ENCODE data around the gene MNS1.

The MNS1 gene

DNA sequence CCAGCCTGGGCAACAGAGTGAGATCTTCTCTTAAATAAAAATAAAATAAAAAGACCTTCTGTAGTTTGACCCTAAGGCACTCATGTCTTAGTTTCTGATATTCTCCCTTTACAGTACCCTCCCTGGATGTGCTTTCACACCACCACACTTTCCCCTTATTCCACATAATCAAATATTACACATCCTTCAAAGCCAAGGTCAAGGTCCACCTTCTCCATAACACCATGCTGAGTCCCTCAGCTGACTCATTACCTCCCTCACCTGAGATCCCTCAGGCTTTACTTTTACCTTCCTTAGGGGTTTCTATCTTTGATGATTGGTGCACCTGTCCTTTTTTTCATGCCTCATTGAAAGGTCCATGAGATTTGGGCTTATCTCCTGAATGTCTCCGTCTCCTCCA is 25.5 kb upstream of the MNS1 start:
- TF ChIP-seq, protein P1, sequence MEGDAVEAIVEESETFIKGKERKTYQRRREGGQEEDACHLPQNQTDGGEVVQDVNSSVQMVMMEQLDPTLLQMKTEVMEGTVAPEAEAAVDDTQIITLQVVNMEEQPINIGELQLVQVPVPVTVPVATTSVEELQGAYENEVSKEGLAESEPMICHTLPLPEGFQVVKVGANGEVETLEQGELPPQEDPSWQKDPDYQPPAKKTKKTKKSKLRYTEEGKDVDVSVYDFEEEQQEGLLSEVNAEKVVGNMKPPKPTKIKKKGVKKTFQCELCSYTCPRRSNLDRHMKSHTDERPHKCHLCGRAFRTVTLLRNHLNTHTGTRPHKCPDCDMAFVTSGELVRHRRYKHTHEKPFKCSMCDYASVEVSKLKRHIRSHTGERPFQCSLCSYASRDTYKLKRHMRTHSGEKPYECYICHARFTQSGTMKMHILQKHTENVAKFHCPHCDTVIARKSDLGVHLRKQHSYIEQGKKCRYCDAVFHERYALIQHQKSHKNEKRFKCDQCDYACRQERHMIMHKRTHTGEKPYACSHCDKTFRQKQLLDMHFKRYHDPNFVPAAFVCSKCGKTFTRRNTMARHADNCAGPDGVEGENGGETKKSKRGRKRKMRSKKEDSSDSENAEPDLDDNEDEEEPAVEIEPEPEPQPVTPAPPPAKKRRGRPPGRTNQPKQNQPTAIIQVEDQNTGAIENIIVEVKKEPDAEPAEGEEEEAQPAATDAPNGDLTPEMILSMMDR (IDR thresholded peaks at IDR 0.05): no peak

DNA sequence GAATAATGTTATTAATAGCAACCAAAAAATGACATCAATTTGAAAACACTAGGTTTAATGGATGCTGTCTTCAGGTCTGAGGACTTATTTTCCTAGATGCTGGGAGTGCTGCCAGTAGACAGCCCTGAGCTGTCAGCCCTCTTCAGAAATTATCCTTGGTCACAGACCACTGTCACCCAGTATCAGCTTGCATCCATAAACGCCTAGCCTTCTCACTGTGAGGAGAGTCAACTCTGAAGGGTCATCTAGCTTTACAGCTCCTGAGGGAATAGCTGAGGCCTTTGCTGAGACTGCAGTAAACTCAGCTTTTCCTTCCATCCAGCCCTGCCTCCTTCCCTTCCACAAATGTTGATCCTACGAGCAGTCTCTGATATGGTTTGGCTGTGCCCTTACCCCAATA is 19.4 kb upstream of the MNS1 start:
- TF ChIP-seq, protein P1 (IDR thresholded peaks at IDR 0.05): no peak

DNA sequence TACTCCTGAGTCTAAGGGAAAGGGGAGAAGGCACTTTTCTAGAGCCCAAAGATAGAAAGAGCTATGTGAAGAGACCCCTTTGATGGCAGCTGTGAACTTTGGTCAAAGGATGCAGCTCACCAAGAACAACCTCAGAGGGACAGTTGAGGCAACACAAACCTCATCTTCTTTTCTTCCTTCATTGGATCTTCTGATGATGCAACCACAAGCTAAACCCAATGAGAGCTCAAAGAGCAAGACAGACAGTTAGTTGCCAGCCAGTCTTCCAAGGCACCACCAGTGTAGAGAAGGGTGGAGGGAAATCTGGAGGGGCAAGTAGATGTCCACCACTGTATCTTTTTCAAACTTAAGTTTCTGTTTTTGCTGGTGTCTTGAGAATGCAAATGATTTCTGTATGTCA is 10.4 kb upstream of the MNS1 start:
- TF ChIP-seq, protein P1 (IDR thresholded peaks at IDR 0.05): no peak

DNA sequence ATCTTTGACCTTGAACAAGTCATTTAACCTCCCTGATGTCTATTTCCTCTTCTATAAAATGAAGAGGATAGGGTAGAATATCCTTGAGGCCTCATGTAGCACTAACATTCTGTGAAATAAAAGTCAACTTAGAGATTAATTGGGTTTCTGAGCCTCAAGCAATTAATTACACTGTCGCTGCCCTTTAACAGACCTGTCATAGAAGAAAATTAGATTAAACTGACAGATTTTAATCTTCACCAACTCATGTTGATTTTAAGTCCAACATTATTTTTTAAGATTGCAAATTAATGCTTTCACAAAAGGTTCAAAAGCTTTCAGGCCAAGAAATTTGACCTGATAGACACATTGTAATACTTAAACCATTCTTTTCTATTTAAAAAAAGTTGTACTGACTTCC is 8.1 kb upstream of the MNS1 start:
- TF ChIP-seq, protein P1 (IDR thresholded peaks at IDR 0.05): no peak

DNA sequence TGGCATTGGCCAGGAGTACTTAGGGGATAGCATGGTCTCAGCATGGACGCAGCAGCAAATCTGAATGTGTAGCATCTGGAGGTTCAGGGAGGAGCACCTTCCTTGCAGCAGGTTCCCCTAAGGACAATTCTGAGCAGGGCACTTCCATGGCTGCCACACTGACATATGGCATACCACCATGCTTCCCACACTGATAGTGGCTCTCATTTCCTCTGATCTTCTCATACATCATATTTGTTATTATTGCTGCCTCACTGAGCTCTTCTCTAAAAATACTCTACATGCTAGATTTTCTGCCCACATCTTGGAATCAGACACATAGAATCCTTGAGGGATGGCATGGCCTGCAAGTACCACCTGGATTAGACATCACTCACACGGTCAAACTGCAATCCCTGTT is 7.3 kb upstream of the MNS1 start:
- TF ChIP-seq, protein P1 (IDR thresholded peaks at IDR 0.05): no peak

DNA sequence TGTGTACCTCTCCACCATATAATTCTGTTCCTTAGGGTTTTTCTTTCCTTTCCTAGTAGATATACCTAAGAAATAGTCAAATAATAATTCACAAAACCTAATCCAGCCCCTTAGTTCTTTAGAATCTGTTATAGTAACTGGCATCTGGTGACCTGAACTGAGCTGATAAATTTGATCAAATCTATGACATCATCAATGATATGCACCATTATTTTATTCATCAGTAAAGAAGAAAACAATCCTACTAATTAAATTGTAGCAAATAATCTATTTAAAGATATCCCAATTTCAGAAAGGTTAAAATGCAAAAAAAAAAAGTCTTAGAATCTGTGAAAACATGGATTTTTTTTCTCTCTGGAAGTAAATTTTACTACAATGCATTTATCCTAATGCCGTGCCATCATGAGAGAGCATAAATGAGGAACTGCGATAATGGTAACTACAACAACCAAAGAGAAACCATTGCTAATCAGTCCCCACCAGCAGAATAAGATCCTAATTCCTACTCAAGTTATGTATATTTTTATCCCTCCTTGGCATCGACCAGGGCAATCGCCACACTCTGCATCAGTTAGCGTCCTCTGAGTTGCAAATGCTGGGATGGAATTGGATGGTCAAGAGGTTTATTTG is 6.6 kb upstream of the MNS1 start:
- TF ChIP-seq, protein P1 (IDR thresholded peaks at IDR 0.05): no peak

DNA sequence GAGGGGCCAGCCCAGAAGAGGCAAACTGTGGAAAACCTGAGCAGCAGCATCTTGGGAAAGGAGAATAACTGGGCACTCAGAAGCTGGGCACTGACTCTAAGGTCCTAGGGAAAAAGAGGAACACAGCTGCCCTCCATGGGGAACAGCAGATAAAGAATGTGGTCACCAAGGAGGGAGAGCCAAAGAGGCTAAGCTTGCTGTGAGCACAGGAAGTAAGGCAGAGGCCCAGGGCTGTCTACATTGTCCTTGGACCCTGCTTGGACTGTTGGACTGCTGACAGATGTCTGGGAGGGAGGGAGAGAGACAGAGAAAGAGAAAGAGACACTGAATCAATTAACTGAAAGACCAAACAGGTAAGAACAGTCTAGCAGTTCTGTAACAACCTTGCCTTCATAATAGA is 4.5 kb upstream of the MNS1 start:
- TF ChIP-seq, protein P1 (IDR thresholded peaks at IDR 0.05): no peak

DNA sequence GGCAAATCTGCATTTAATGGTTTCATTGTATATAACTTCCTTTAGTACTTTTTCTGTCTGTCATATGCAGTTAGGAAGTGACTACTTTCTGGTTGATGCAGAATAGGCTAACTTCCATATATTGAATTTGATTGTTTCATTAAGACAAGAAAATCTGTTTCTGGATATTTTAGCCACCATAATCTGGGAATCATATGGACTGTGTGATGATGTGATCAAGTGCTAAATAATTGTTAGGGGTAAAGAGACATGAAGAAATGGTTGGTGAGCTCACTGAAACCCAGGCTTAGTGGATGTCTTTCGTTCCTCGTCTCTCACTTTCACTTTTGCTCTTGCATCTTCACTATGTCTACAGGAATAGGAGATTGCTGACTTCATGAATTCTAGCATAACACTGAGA is 3.5 kb upstream of the MNS1 start:
- TF ChIP-seq, protein P1 (IDR thresholded peaks at IDR 0.05): no peak

Data from LNCAP (cell line).